ENCODE results near the gene NAPEPLD. TPM values are rescaled to one million over a fixed set of nuclear protein-coding genes. Genes with fewer than 3 reads are reported as not detected.

Gene NAPEPLD
- total RNA-seq, 4 donors from 2014 or later = 10.2 to 22.8 (median 15.4) TPM

DNA sequence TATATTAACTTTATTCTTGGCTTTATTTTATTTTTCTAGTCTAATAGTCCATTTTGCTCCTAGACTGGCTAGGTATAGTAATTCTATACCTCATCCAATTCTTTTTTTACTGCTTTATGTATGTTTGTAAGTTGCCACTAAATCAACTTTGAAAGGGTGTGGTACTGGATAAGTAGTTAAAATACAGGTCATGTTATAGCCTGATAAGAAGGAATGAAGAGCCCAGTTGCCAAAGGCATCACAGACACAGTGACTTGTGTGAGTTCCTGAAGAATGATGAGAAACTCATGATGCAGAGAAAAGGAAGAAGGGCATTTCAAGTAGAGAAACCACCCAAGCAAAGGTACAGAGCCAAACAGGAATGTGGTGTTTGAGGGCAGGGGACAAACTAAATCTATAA, 27.3 kb downstream of the NAPEPLD start:
- Histone ChIP-seq H3K27ac (no peak overlapping the region), H3K4me3 (no peak overlapping the region), H3K27me3 (no peaks in the 10 kb centered on the region), H3K36me3 (peaks cover 0 to 49% (median 0%) of the 10 kb centered on the region in 3 donors), H3K9me3 (no peaks in the 10 kb centered on the region), H3K4me1 (peaks cover 0 to 23% (median 0%) of the 10 kb centered on the region in 4 donors)
- no peak for TF ChIP-seq EP300 (IDR thresholded peaks at IDR 0.05)
- no peak for TF ChIP-seq CTCF (IDR thresholded peaks at IDR 0.05)
- TF ChIP-seq POLR2A (IDR thresholded peaks at IDR 0.05) = no peak
- DNase-seq (ENCODE audit: low spot score in 2 of 2) = no peak

DNA sequence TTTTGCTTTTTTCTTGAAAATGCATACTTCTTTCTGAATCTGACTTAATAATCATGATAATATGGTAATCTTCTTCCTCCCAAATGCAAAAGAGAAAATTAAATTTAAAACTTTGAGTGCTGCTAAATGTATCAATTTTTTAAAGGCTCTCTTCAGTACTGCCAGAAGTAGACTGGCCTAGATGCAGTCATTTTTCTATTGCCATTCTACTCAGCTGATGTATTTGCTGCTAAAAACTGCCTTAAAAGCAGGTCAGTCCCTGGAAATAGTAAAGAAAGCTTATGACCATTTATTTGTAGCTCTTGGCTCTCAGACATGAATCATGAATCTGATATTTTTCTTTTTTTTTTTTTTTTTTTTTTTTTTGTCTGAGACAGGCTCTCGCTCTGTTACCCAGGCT, 28.5 kb downstream of the NAPEPLD start:
- no peak for DNase-seq (ENCODE audit: low spot score in 2 of 2)
- no peak for TF ChIP-seq CTCF (IDR thresholded peaks at IDR 0.05)
- TF ChIP-seq POLR2A (IDR thresholded peaks at IDR 0.05) = no peak
- no peak for TF ChIP-seq EP300 (IDR thresholded peaks at IDR 0.05)
- 36 to 63% methylated on average over 1 of the region's 1 CpG for WGBS, 2 donors
- peaks cover 0 to 37% (median 0%) of the 10 kb centered on the region in 3 donors for H3K36me3 ChIP-seq
- peak overlapping the region in 1 of 4 donors; percentile 41 for H3K27ac ChIP-seq
- H3K9me3 ChIP-seq = no peaks in the 10 kb centered on the region
- peaks cover 0 to 26% (median 3%) of the 10 kb centered on the region in 4 donors for H3K4me1 ChIP-seq
- no peaks in the 10 kb centered on the region for H3K27me3 ChIP-seq
- no peak overlapping the region for H3K4me3 ChIP-seq

DNA sequence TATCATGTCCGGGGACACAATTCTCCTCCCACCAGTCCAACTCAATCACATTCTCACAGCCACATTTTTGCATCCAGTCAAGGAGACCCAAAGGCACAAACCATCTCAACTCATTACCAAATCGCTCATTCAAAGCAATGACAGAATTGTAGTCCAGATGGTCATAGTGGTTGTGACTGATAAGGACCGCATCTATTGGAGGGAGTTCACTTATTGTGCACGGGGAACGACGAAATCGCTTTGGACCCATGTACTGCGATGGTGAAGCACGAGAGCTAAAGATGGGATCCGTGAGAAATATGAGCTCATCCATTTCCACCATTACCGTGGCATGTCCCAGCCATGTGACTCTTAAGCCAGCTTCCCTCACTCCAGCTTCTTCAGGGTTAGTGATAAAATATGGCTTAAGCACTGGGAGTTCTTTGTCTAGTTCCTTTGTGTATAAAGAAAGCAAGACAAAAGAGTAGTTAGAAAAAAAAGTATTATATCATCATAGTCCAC, 29.1 kb downstream of the NAPEPLD start:
- WGBS, 2 donors = 90 to 91% methylated on average over 11 of the region's 11 CpGs
- Histone ChIP-seq H3K9me3 (no peaks in the 10 kb centered on the region), H3K4me1 (peaks cover 0 to 30% (median 3%) of the 10 kb centered on the region in 4 donors), H3K27me3 (no peaks in the 10 kb centered on the region), H3K36me3 (peaks cover 0 to 37% (median 0%) of the 10 kb centered on the region in 3 donors), H3K4me3 (no peak overlapping the region), H3K27ac (peak overlapping the region in 1 of 4 donors; percentile 41)
- TF ChIP-seq CTCF (IDR thresholded peaks at IDR 0.05) (no peak), EP300 (IDR thresholded peaks at IDR 0.05) (no peak), POLR2A (IDR thresholded peaks at IDR 0.05) (no peak)
- no peak for DNase-seq (ENCODE audit: low spot score in 2 of 2)

- Histone ChIP-seq H3K27me3 (no peaks in the 10 kb centered on the region), H3K4me1 (peaks cover 0 to 41% (median 4%) of the 10 kb centered on the region in 4 donors), H3K9me3 (no peaks in the 10 kb centered on the region), H3K27ac (peak overlapping the region; percentile 19 to 80 (median 65)), H3K4me3 (no peak overlapping the region), H3K36me3 (peaks cover 0 to 19% (median 0%) of the 10 kb centered on the region in 3 donors)
- WGBS, 2 donors = 55 to 58% methylated on average over 2 of the region's 2 CpGs
- TF ChIP-seq POLR2A (IDR thresholded peaks at IDR 0.05) = no peak
- no peak for TF ChIP-seq CTCF (IDR thresholded peaks at IDR 0.05)
- no peak for TF ChIP-seq EP300 (IDR thresholded peaks at IDR 0.05)
- no peak for DNase-seq (ENCODE audit: low spot score in 2 of 2)
Observed at GRCh38 chr7:103117465-103117864, 31.4 kb downstream of the NAPEPLD start.

DNA sequence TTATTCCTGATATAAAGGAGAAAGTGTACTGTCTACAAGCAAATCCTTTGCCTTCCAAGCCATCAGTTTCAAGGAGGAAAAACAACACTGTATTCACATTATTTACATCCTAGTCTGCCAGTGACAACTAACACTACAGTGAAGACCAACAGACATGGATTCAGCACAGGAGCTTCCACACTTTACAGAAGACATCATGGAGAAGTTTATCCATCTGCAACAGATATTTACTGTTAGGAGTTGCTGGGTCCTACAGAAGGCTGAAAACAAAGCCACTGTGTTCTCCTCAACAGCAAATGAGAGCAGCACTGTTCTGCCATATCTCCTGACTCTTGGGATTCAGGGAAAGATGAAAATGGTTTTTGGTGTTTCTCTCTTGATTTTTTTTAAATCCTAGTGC, 31.9 kb downstream of the NAPEPLD start:
- Histone ChIP-seq H3K9me3 (no peaks in the 10 kb centered on the region), H3K27ac (peak overlapping the region; percentile 21 to 80 (median 65)), H3K36me3 (peaks cover 0 to 15% (median 0%) of the 10 kb centered on the region in 3 donors), H3K27me3 (no peaks in the 10 kb centered on the region), H3K4me1 (peaks cover 0 to 41% (median 4%) of the 10 kb centered on the region in 4 donors), H3K4me3 (no peak overlapping the region)
- no peak for DNase-seq (ENCODE audit: low spot score in 2 of 2)
- TF ChIP-seq CTCF (IDR thresholded peaks at IDR 0.05) = no peak
- TF ChIP-seq EP300 (IDR thresholded peaks at IDR 0.05) = no peak
- no peak for TF ChIP-seq POLR2A (IDR thresholded peaks at IDR 0.05)

Data from tibial nerve (tissue), 4 donors.